Kidney epithelial cell (primary cell): ENCODE results near the gene IQGAP3. TPM values are rescaled to one million over a fixed set of nuclear protein-coding genes. Genes with fewer than 3 reads are reported as not detected.

Experiments used
- DNase-seq: peaks from one replicate; pipeline ENCODE4 v3.0.0-alpha.2; 2010; ENCODE audit warnings: low read depth
- H3K27me3 ChIP-seq: 2 replicates; pipeline ENCODE4 v1.6.0; 2011; ENCODE audit warnings: low read length; ENCODE audit not compliant: control insufficient read depth, insufficient read depth
- H3K36me3 ChIP-seq: 2 replicates; pipeline ENCODE4 v1.5.1; 2011; ENCODE audit warnings: low read length; ENCODE audit not compliant: control insufficient read depth, insufficient read depth
- H3K4me3 ChIP-seq: 2 replicates; pipeline ENCODE4 v1.5.1; 2011; ENCODE audit warnings: low read depth, mild to moderate bottlenecking, control low read depth, low read length
- CTCF ChIP-seq: IDR thresholded peaks from 2 replicates; pipeline ENCODE4 v1.5.1; 2011; ENCODE audit warnings: mild to moderate bottlenecking, moderate library complexity, low read length, control low read depth, inconsistent platforms; ENCODE audit not compliant: insufficient read depth, poor library complexity, severe bottlenecking
- total RNA-seq: library from RNA; depleted of rRNA; stranded (reverse); fragments of >200 nt; gene quantifications from 2 replicates; pipeline ENCODE4 v1.2.3, GENCODE V29; 2015

IQGAP3 gene
- total RNA-seq, 1 donor from 2014 or later: 8.0 TPM

DNA sequence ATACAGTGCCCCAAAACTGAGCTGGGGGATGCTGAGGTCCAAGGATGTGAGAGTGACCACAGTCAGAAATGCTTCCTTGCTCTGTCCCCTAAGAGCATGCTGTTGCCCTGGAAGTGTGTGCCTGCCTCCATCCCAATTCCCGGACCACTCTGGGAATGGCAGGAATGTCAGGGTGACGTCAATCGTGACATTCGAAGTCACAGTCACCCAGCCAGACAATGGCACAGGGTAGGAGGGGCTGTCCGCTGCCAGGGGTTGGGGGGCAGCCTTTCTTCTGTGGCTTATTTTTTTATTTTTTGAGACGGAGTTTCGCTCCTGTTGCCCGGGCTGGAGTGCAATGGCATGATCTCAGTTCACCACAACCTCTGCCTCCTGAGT lies 94.1 kb downstream of the IQGAP3 start:
- TF ChIP-seq CTCF: no peak
- peaks cover 7% of the 10 kb centered on the region for H3K36me3 ChIP-seq
- H3K27me3 ChIP-seq: no peaks in the 10 kb centered on the region
- no peak for DNase-seq
- H3K4me3 ChIP-seq: no peak overlapping the region

- TF ChIP-seq CTCF: no peak
Observed at GRCh38 chr1:156477526-156478249, 94.7 kb downstream of the IQGAP3 start.

DNA sequence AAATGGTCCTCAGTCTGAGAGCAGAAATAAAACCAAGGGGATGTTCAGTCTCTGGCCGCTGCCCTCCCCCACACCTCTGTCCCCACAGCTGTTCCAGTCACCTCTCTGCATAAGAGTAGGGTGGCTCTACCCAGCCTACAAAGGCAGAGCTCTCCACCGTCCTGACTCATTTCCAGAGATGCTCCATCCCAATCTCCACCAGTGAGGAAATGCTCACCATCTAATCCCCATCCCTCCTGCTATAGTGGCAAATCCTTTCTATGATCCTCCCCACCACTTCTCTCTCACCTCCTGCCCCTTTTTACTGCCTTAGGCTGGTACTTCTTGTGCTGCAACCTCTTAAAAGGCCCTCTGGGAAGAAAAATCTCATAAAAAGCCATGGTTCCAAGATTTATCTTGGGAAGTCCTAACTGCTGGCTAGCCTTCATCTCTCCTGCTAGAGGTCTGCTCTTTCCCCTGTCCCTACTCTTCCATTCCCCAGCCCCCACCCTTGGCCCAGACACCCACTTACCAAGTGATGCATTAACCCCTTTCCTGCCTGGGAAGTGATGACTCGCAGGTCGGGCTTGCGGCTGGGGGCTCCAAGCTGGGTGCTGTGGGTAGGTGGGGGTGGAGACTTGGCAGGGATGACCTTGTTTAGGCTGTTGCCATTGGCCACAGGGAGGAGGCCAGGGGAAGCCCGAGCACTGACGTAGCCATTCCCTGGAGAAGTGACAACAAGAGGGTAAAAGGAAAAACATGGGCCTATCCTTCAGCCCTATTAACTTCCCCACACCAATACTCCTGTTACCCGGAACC lies 95.7 kb downstream of the IQGAP3 start:
- no peak for TF ChIP-seq CTCF
- DNase-seq: no peak
- Histone ChIP-seq H3K4me3 (no peak overlapping the region), H3K27me3 (no peaks in the 10 kb centered on the region), H3K36me3 (peaks cover 7% of the 10 kb centered on the region)

More at GRCh38 chr1:156477526-156478249, 94.7 kb downstream of the IQGAP3 start:
- no peak for DNase-seq
- Histone ChIP-seq H3K27me3 (no peaks in the 10 kb centered on the region), H3K4me3 (no peak overlapping the region), H3K36me3 (peaks cover 7% of the 10 kb centered on the region)

- Histone ChIP-seq H3K27me3 (no peaks in the 10 kb centered on the region), H3K4me3 (no peak overlapping the region), H3K36me3 (peaks cover 6% of the 10 kb centered on the region)
- TF ChIP-seq CTCF: no peak
- DNase-seq: no peak
Observed at GRCh38 chr1:156475568-156476500, 96.5 kb downstream of the IQGAP3 start.

Other genes starting within 250 kb of the IQGAP3 start
- 303 and 382 TPM in 2 replicates for gene CCT3, start 234.3 kb downstream of the IQGAP3 start, total RNA-seq
- 0.25 TPM in 1 of 2 replicates, not detected in the other for gene TSACC, start 234.0 kb downstream of the IQGAP3 start, total RNA-seq
- gene RHBG, start 203.4 kb downstream of the IQGAP3 start, total RNA-seq: 0.55 TPM in 1 of 2 replicates, not detected in the other
- gene MEF2D, start 71.8 kb downstream of the IQGAP3 start, total RNA-seq: 16.6 and 22.0 TPM in 2 replicates
- gene TTC24, start 7.2 kb upstream of the IQGAP3 start, total RNA-seq: not detected in 2 replicates
- gene NAXE, start 19.2 kb upstream of the IQGAP3 start, total RNA-seq: 83.8 and 115 TPM in 2 replicates
- gene GPATCH4, start 28.9 kb upstream of the IQGAP3 start, total RNA-seq: 19.1 and 21.8 TPM in 2 replicates
- not detected in 2 replicates for gene HAPLN2, start 46.9 kb upstream of the IQGAP3 start, total RNA-seq
- 0.14 and 0.17 TPM in 2 replicates for gene BCAN, start 69.6 kb upstream of the IQGAP3 start, total RNA-seq
- 66.3 and 76.8 TPM in 2 replicates for gene NES, start 104.8 kb upstream of the IQGAP3 start, total RNA-seq
- gene CRABP2, start 133.0 kb upstream of the IQGAP3 start, total RNA-seq: 24.5 and 29.5 TPM in 2 replicates
- 13.0 and 13.6 TPM in 2 replicates for gene METTL25B, start 155.9 kb upstream of the IQGAP3 start, total RNA-seq
- 17.7 and 25.1 TPM in 2 replicates for gene ISG20L2, start 156.2 kb upstream of the IQGAP3 start, total RNA-seq
- 42.5 and 62.2 TPM in 2 replicates for gene MRPL24, start 168.5 kb upstream of the IQGAP3 start, total RNA-seq
- 271 and 296 TPM in 2 replicates for gene HDGF, start 179.1 kb upstream of the IQGAP3 start, total RNA-seq
- gene PRCC, start 195.0 kb upstream of the IQGAP3 start, total RNA-seq: 56.0 and 59.3 TPM in 2 replicates
- gene SH2D2A, start 244.3 kb upstream of the IQGAP3 start, total RNA-seq: 2.3 and 4.9 TPM in 2 replicates